ENCODE results near the gene MYO9A. TPM values are rescaled to one million over a fixed set of nuclear protein-coding genes. Genes with fewer than 3 reads are reported as not detected.
"Not testable (repeated sequence)": the region's sequence is repeated elsewhere in the genome, so short reads cannot be mapped to it uniquely, and the experiment has no call there.

The MYO9A gene
- total RNA-seq, 1 donor from 2014 or later = 44.9 TPM

- DNase-seq = no peak
These were observed 174.1 kb downstream of the MYO9A start for GRCh38 chr15:71943806-71944205.

- DNase-seq = no peak
These were observed 177.9 kb downstream of the MYO9A start for GRCh38 chr15:71939981-71940588.

GRCh38 chr15:71937650-71938311 is 180.2 kb downstream of the MYO9A start:
- no peak for DNase-seq

DNA sequence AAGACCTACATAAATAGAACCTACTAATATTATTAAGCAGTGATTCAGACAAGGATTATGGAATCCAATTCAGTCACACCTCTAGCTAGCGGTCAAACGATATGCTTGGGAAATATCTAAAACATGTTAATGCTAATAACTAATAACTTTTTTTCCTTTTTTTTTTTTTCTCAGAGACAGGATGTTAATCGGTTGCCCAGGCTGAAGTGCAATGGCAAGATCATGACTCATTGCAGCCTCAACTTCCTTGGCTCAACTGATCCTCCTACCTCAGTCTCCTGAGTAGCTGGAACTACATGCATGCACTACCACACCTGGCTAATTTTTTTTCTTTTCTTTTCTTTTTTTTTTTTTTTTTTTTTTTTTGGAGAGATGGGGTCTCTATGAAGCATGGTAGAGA is 183.5 kb downstream of the MYO9A start:
- no peak for DNase-seq

DNA sequence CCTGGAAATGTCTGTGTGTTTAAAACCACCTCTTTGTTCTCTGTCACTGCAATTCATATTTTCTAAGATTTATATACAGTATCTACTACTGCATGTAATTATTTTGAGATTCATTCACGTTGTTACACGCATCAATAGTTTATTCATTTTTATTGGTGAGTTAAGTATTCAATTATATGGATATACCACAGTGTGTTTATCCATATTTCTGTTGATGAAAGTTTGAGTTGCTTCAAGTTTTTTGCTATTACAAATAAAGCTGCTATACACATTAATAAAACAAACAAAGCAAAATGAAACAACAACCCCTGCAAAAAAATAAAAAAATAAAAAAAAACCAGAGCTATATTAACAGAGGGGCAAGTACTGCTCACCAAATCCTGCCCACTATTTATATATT is 185.3 kb downstream of the MYO9A start:
- no peak for DNase-seq

DNA sequence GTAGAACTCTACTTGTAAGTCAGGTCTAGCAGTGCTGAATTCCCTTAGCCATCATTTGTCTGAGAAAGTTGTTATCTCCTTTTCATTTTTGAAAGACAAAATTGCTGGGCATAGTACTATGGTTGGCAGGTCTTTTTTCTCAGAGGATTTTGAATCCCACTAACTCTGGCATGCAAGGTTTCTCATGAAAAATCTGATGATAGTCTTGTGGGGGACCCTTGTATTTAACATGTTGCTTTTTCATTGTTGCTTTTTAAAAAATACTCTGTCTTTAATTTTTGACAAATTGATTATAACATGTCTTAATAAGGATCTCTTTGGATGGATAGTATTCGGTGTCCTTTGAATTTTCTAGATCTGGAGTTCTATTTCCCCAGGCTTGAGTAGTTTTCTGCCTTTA is 186.7 kb downstream of the MYO9A start:
- no peak for DNase-seq

GRCh38 chr15:71925145-71925544 is 192.8 kb downstream of the MYO9A start:
- no peak for DNase-seq

DNA sequence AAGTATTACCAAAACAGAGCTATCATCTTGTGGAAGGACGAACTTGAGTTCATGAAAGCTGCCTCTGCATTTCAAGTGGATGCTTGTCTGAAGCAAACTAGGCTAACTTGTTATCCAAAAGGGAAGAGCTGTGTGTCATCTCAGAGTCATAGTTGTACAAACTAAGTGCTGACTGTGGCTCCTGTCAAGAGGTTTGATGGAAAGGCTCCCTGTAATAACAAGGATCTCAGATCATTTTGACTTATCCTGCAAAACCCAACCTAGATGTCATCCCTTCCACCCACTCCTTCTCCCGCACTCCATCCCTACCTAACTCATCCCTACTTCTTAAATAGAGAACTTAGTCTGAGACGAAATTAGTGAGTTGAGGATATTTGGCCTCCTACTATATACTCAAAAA is 196.8 kb downstream of the MYO9A start:
- DNase-seq = no peak

GRCh38 chr15:71920573-71920972 is 197.4 kb downstream of the MYO9A start:
- DNase-seq = no peak

DNA sequence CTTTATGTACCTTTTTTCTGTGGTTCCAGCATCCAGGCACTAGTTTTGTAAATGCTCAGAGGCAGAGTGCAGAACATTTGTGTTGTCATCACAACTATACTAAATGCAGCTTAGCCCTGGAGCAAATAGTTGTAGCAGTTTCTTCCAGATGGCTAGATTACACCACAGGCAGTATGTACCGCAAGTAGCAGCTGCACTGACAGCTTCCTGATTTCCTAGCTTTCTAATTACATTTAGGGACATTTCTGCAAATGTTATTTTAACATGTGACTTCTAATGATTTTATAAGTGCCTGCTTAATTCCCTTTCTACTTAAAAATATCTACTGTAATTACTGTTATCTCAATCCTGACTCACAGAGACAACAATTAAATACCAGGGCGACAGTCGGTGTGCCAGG is 201.1 kb downstream of the MYO9A start:
- DNase-seq = no peak

DNA sequence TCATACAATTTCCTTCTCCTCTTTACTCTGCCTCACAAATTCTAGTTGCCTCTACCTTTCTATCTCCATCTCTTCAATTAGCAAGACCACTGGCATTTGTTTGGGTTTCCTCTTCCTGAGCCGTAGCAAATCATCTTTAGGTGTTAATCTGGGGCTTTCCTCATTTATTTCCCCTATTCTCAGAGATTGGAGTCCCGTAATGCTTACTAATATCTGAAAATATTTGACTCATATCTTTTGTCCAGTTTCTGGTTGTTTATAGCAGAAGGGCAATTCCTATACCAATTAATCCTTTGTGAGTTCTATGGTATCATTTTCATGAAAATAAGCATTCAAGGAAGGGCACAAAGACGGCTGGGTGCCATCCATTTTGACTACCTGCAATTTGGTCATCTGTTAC is 203.9 kb downstream of the MYO9A start:
- no peak for DNase-seq

DNA sequence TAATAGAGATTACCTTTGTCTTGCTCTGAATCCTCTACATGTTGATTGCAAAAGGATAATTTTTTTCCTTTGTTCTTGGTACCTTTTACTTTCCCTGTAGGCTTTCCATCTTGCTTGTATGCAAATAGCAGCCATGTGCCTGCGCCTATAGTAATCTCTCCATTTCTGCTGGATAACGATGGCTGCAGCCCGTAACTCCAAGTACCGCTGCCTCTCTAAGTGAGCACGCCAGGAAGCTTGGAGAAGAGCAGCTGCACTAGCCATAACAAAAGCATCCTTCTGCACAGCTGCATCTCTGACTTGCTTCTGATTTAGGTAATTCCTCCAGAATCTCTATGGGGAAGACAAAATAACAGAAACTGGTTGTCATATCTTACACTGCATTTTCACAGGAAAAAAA is 218.3 kb downstream of the MYO9A start:
- DNase-seq = no peak

DNA sequence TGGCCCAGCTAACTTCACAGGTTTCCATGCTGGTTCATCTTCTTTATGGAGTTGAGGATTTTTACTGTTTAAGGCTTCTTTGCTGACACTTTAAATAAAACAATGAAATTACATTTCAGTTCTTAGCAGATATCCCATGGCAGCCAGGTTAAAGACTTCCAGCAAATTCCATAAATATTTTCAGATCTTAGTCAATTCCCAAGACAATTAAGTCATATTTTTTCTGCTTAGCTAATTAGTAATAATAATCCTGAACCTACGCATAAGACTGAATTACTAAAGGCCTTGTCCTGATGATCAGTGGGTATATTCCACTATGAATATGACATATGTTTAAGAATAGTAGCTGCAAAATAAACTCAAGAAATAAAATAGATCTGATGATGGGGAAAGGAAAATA is 224.3 kb downstream of the MYO9A start:
- DNase-seq = no peak

DNA sequence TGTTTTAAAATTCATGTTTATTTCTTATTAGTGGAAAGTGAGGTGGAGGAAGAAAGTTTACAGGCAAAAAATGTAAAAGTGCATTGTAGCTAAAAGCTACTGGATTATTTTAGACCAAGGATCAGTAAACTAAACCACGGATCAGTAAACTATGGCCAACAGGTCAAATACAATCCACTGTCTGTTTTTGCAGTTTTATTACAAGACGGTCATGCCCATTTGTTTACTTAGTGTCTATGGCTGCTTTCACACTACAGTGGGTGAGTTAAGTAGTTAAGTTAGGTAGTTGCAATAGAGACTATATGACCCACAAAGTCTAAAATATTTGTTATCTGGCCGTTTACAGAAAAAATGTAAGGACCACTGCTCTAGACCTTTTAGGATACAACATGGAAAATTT is 225.6 kb downstream of the MYO9A start:
- no peak for DNase-seq

DNA sequence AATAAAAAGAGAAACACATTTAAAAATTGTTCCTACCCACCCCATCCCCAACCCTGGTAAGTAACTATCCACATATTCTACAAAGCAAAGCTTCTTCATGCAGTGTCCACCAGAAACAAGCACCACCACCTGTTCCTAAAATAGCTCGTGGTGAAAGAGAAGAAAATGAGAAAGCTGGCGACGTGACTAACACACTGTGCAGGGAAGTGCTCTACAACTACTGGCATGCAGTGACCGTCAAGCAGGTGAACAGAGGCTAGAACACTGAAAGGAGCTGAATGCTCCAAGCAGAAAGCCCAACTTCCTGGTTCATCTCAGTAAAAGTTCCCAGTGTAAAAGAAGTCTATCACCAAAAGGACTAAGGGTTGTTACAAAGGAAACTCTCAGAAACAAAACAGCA is 226.9 kb downstream of the MYO9A start:
- DNase-seq = no peak

- no peak for DNase-seq
These were observed 228.0 kb downstream of the MYO9A start for GRCh38 chr15:71889947-71890346.

GRCh38 chr15:71889385-71889784 is 228.6 kb downstream of the MYO9A start:
- no peak for DNase-seq

- no peak for DNase-seq
These were observed 229.2 kb downstream of the MYO9A start for GRCh38 chr15:71888797-71889196.

GRCh38 chr15:71885390-71885789 is 232.6 kb downstream of the MYO9A start:
- no peak for DNase-seq

DNA sequence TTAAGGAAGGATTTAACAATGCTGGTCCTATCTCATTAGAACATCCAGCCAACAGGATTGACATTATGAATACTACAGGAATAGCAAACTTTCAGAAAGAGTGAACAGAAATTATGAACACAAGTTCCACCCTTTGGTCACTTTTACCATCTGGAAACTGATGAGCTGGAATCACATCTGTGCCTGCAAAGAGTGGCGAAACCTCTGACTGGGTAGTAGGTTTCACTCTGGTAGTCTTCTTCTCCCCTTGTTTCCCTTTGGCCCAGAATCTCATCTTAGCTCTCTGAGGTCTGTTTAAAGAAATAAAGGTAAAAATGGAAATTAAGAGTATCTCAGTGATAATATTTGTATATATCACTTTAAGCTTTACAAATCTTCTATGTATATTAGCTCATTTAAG is 234.5 kb downstream of the MYO9A start:
- no peak for DNase-seq

DNA sequence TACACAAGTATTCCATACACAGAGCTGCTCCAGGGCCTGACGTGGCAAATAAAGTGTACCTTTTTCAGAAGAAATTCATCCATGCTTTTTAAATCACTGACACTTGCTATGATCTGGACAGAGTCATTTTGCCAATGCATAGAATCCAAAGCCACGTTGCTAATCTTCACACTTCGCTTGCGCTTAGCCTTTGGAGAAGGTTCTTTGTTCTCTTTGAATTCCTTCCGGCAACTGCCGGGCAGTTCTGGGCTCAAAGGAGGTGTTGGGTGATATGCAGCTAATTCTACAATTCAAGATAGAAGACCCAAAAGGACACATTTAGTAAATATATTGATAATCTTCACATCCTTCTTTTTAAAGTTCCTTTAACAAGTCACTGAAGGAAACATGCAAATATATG is 237.7 kb downstream of the MYO9A start:
- no peak for DNase-seq

- no peak for DNase-seq
These were observed 243.7 kb downstream of the MYO9A start for GRCh38 chr15:71874245-71874644.

DNA sequence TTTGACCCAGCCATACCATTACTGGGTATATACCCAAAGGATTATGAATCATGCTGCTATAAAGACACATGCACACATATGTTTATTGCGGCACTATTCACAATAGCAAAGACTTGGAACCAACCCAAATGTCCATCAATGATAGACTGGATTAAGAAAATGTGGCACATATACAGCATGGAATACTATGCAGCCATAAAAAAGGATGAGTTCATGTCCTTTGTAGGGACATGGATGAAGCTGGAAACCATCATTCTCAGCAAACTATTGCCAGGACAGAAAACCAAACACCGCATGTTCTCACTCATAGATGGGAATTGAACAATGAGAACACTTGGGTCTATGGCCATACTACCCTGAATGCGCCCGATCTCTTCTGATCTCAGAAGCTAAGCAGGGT is 259.7 kb downstream of the MYO9A start:
- not testable (repeated sequence) for DNase-seq

- no peak for DNase-seq
These were observed 264.4 kb downstream of the MYO9A start for GRCh38 chr15:71853543-71853942.

GRCh38 chr15:71844916-71845315 is 273.0 kb downstream of the MYO9A start:
- DNase-seq = peak; percentile 66
